GM18867 (cell line): ENCODE measurements around the gene TP53.
"Not testable (repeated sequence)": the region's sequence is repeated elsewhere in the genome, so short reads cannot be mapped to it uniquely, and the experiment has no call there.

Experiments used
- ATAC-seq: cut with Tn5 transposase; IDR thresholded peaks from one replicate; pipeline ENCODE4 v1.9.1; 2021; ENCODE audit warnings: mild to moderate bottlenecking, moderate library complexity; ENCODE audit not compliant: unreplicated experiment

TP53 gene

DNA sequence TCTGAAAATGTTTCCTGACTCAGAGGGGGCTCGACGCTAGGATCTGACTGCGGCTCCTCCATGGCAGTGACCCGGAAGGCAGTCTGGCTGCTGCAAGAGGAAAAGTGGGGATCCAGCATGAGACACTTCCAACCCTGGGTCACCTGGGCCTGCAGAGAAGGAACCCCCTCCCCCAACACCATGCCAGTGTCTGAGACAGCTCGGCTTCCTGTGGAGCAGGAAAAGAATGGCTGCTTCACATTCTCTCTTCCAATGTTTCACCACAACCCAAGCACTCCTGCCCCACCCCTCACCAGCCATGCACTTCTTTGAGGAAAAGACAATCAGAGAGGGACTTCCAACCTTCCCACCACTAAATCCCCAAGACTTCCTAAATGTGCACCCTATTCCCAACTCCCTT lies 10.8 kb downstream of the TP53 start:
- no peak for ATAC-seq

DNA sequence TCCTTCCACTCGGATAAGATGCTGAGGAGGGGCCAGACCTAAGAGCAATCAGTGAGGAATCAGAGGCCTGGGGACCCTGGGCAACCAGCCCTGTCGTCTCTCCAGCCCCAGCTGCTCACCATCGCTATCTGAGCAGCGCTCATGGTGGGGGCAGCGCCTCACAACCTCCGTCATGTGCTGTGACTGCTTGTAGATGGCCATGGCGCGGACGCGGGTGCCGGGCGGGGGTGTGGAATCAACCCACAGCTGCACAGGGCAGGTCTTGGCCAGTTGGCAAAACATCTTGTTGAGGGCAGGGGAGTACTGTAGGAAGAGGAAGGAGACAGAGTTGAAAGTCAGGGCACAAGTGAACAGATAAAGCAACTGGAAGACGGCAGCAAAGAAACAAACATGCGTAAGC lies 12.4 kb downstream of the TP53 start:
- ATAC-seq: no peak

DNA sequence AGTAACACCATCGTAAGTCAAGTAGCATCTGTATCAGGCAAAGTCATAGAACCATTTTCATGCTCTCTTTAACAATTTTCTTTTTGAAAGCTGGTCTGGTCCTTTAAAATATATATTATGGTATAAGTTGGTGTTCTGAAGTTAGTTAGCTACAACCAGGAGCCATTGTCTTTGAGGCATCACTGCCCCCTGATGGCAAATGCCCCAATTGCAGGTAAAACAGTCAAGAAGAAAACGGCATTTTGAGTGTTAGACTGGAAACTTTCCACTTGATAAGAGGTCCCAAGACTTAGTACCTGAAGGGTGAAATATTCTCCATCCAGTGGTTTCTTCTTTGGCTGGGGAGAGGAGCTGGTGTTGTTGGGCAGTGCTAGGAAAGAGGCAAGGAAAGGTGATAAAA lies 14.1 kb downstream of the TP53 start:
- ATAC-seq: no peak

DNA sequence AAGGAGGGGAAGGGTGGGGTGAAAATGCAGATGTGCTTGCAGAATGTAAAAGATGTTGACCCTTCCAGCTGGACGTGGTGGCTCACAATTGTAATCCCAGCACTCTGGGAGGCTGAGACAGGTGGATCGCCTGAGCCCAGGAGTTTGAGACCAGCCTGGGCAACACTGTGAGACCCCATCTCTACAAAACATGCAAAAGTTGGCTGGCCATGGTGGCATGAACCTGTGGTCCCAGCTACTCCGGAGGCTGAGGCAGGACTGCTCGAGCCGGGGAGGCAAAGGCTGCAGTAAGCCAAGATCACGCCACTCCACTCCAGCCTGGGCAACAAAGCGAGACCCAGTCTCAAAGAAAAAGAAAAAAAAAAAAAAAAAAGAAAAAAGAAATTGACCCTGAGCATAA lies 18.8 kb downstream of the TP53 start:
- ATAC-seq: no peak

DNA sequence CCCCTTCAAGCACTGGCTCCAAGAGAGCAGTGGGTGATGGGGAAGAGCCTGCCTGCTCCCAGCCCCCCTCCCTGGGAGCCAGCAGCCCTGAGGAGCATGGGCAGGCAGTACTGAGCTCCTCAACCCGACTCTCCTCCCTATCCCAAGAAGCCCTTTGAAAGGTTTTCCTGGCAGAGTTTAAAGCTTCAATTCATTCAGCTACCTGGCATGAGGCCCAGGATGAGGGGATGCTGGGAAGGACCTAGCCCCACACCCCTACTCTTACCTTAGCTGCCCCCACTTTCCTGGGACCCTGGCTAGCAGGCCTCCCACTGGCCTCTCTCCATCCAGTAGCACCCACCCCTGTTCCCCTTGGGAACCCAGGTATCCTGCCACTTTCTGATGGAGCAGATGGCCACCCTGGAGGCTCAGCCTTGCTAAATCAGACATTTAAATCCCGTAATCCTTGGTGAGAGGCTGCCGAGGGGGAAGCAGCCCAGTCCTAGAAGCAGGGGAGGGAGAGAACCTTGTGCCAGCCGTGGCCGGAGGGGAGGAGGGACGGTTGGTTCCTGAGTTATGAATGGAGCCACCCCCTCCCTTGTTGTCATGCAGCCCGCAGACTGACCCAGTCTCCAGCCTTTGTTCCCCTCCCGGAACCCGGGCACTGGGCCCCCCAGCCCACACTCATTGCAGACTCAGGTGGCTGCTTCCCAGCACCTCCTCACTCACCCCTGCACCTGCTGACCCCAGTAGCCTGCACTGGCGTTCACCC lies 19.5 kb downstream of the TP53 start:
- no peak for ATAC-seq

DNA sequence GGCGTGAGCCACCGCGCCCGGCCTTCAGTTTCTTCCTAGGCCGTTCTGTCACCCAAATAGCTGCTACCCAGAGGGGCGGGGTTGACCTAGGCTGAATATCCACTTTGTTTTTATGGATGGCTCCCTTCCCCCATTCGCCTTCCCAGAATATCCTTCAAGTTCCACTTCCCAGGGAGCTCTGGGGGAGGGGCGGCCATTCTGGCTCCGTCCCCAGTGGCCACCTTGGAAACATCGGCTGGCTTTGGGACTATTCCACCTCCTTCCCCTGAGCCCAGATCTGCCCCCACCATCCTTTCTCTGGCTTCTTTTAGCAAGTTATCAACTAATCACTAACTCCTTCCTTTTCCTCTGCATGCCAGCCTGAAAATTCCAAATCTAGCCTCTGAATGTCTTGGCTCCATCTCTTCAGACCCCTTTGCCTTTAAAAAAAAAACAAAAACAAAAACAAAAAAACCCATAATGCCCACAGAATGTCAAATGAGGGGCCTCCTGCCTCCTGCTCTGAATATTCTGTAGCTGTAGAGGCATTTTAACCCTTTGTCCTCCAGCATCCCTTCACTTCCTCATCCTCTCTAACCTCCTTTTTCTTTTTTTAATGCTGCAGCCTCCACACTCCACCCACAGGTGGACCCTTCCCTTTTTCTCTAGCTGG lies 30.2 kb downstream of the TP53 start:
- ATAC-seq: no peak

DNA sequence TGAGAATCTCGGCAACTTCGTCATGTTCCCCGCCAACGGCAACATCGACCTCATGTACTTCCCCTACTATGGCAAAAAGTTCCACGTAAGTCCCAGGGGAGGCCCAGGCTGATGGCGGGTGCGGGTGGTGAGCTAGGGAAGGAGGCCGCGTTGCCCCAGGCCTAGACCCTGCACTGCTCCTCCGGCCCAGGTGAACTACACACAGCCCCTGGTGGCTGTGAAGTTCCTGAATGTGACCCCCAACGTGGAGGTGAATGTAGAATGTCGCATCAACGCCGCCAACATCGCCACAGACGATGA lies 31.8 kb downstream of the TP53 start:
- ATAC-seq: no peak

DNA sequence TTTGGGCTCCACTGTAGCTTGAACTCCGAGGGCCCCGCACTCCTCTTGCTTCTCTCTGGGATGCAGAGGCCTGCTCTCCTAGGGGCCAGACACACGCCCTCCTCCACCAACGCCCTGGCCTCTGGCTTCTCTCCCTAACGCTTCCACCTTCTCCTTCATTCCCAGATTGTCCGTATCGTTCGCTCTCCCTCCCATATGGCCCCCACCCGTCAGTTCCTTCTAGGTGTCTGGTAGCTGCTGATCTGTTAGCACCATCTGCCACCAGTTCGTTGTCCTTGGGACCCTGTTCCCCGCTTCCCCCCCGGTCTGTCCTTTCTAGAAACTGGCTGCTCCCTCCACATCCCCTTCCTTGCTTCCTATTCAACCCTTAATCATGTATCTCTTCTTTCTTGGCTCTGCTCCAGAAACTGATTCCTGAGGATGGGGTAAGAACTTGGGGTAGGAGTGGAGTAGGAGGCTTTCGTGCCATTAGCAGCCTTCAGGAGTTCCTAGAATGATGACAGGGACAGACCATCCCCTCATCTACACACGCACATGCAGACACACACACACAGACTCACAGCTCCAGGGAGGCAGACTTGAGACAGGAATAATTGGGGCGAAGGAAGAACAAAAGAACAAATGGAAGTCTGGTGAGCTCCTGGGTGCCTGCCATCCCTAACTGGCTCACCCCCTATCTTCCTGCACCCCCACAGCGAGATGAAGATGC lies 32.3 kb downstream of the TP53 start:
- ATAC-seq: no peak

DNA sequence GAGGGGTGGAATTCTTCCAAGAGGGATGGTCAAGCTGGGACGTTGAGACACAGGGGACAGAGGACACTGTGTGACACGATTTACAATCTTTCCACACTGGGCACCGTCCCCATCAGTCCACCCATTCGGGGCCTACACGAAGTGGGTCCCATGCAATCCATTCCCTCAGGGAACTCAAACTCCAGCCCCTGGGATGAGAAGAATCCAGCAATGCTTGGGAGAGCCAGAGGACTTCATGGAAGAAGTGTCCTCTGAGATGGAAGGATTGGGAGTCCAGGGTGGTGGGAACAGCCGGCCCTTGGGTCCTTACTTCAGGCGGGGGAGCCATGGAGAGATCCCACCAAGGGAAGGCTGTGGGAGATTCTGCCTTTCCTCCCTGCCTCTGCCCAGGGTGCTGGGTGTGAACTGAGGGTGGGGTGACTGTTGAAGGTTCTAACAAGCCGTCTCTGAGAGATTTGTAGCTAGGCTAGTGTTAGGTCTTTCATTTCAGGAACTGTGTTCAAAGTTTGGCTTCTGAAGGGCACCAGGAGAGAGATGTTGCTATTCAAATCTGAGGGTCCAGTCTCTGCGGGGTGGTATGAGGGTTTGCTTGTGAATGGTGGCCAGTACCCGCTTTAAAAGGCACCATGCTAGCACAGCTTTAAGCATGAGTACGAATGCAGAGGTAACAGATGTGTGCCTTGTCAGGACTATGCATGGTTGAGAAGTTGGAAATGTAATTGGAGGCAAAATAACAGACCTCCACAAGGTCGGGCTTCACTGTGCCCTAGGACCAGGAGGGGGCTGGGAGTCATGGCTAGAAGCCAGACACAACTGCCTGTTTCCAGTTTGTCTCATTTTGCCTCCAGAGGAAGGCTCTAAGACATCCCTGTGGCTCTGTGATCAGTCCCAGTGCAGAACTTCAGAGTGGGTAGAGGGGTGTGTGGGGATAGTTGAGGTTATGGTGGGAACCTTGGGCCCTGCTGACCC lies 34.6 kb downstream of the TP53 start:
- ATAC-seq: no peak

DNA sequence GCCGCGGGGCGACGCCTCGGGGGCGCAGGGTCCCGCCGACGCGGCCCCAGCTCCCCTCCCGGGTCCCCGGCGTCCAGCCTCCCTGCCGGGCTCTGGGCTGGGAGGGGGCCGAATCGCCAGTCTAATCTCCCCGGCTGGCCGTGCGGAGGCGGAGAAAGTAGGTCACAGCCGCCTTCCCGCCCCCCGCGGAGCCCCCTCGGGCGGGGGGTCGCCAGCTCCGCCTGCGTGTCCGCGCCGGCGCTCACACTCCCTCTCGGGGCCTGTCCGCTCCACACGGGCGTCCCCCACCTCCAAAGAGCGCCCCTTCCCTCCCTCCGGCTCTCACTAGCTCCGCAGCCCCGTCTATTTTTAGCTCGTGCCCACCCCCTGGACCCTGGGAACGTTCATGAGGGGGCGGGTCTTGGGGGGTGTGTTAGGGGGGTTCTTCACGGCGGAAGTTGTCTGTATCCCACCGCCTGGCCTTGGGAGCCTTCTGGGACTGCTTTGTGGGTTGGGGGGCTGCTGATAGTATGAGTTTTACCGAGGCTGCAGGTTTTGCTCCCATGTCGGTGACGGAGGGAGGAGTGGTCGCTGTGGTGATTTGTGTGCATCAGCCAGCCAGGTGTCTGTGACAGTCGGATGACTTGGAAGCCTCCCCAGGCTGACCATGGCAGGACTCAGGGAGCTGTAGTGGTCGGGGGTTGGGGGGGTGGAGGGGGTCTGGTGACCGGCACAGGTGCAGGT lies 35.5 kb downstream of the TP53 start:
- ATAC-seq: no peak

DNA sequence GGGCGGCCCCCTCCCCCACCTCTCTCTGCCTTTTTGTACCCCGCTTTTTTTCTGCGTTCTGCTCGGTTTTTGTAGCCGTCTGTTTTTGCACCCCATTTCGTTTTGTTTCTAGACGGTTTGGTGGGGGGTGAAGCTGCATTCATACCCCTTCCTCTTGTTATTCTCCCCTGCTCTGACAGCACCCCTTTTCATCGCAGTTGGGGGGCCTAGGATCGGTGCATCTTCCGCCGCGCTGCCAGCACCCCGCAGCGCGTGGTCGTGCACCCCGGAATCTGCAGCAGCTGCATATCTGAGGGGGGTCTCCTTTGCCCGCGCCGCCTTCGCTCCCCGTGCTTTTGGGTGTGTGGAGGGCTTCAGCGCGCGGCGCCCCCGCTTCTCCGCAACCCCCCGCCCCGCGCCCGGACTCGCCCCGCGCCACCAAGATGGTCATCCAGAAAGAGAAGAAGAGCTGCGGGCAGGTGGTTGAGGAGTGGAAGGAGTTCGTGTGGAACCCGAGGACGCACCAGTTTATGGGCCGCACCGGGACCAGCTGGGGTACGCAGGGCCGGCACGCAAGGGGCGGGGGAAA lies 36.1 kb downstream of the TP53 start:
- ATAC-seq: no peak

DNA sequence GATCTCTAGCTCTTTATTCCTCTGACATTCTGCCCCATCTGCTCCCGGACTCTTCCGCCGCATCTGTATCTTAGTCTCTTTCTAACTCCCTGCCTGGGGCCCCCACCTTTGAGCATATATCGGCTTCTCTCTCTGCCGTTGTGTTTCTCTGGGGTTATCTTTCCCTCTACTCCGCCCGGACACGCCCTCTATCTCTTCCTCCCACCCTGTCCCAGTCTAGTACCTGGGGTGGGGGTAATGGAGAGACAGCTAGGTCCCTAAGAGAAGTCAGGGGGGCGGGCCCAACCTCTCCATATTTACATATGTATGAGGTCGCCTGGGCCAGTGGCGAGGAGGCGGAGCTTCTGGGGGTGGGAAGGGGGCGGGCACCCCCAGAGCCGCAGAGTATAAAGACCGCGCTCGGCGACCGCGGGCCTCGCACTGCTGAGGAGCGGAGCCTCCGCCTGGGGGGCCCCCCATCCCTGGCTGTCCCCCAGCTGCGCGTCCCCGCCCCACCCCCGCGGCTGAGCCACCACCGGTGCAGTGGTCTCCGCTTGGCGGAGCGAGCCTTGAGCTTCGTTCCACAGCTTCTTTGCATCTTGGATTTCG lies 36.7 kb downstream of the TP53 start, which contains the start of gene ATP1B2:
ATP1B2 (plus strand) TSS at position 418 of the 588 bp plus-strand sequence. CDS start 593 bp downstream, outside the sequence.
- ATAC-seq: no peak

DNA sequence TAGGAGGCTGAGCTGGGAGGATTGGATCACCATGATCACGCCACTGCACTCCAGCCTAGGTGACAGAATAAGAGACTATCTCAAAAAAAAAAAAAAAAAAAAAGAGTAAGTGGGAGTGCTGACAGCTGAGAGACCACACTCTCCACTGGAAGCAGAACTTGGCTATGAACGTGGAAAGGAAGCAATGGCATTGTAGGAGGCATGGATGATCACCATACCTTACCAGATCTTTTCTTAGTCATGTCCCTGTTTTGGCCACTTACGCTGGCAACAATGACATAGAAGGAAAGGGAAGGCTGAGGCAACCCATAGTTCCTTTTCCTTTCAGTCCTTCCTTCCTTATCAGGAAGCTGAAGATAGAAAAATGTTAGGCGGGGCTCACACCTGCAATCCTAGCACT lies 40.3 kb downstream of the TP53 start:
- no peak for ATAC-seq

DNA sequence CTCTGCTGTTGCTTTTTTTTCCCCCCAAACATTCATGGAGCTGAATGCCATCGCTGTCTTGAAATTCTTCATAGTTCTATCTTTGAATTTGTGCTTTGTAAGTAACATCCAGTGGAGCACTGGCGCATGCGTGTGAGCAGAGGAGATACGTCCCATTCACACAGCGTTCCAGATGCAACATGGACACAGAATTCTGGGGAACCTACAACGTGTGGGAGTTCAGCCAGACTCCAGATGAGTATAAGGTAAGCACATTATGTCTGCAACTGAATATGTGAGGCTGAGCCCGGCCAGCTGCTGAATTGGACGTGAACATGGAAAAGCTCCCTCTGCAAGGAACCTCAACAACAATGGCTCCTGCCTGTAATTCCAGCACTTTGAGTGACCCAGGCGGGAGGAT lies 40.8 kb downstream of the TP53 start:
- ATAC-seq: no peak

DNA sequence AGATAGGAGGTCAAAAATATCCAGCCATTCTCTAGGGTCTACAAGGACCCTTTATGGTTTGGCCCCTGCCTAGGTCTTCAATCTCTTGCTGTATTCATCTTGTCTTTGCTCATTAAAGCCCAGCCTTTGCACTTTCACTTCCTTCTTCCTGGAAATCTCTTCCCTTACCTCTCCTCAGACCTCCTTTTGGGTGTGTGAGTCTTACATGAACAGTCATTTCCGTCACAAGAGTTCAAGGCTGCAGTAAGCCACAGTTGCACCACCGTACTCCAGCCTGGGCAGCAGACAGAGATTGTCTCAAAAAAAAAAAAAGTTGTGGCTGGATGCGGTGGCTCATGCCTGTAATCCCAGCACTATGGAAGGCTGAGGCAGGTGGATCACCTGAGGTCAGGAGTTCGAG lies 42.5 kb downstream of the TP53 start:
- no peak for ATAC-seq

DNA sequence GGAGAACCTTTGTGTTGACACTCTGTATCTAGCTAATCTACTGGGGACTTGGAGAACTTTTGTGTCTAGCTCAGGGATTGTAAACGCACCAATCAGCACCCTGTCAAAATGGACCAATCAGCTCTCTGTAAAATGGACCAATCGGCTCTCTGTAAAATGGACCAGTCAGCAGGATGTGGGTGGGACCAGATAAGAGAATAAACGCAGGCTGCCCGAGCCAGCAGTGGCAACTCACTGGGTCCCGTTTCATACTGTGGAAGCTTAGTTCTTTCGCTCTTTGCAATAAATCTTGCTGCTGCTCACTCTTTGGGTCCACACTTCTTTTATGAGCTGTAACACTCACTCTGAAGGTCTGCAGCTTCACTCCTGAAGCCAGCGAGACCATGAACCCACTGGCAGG lies 45.7 kb downstream of the TP53 start:
- not testable (repeated sequence) for ATAC-seq

DNA sequence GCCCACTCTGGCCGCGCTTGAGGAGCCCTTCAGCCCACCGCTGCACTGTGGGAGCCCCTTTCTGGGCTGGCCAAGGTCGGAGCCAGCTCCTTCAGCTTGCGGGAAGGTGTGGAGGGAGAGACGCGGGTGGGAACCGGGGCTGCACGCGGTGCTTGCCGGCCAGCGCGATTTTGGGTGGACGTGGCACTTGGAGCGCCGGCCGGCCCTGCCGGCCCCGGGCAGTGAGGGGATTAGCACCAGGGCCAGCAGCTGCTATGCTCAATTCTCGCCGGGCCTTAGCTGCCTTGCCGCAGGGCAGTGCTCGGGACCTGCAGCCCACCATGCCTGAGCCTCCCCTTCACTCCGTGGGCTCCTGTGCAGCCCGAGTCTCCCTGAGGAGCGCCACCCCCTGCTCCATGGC lies 46.5 kb downstream of the TP53 start:
- no peak for ATAC-seq

DNA sequence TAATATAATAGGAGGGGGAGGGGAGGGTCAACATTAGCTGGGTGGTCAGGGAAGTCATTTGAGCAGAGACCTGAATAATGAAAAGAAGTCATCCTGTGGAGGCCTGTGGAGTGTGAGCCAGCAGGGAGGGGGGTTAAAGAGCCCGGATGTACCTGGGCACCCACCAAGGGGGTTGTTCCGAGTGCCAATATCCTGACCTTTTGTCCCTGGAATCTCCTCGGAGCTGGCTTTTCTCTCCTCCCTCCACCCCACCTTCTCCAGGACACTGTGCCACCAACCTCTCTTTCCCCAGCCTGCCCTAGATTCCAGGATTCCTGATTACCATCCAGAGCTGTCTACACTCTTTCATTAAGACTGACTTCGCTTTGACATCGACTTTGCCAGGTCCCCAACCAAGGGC lies 51.1 kb downstream of the TP53 start:
- ATAC-seq: no peak

DNA sequence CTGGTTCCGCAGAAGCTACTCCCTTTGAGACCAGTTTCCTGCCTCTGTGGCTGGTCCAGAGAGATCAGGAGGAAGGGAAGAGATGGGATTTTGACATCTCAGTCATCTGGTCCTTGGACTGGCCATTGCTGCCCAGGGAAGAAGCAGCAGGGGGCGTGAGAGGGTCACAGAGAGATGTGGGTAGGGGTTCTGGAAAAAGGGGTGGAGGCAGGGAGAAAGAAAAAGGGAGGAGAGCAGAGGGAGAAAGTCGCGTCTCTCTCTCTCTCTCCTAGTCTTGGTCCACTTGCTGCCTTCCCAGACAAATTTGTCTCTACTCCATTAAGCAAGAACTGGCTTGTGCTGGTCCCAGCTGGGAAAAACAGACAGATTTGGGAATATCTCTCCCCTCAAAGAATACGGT lies 52.9 kb downstream of the TP53 start:
- no peak for ATAC-seq

DNA sequence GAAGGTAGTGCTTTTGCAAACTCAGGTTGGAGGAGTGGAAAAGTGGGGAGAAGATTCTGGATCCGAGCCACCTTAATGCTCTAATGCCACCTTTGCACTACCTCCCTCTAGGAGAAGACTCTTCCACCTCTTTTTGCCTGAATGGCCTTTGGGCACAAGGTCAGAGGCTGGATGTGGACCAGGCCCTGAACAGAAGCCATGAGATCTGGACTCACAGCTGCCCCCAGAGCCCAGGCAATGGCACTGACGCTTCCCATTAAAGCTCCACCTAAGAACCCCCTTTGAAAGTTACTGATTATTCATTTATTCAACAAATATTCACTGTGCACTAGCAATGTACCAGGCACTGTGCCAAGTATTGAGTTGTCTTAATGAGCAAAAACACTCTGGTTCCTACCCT lies 54.2 kb downstream of the TP53 start:
- no peak for ATAC-seq
